Activated CD4-positive, CD25-positive, alpha-beta regulatory T cell (primary cell): ENCODE data around the gene LEMD2.

Source experiments
- DNase-seq, 4 experiments: peaks; one replicate each; lab custom pipeline; 2025; lab: John Stamatoyannopoulos, UW

The LEMD2 gene

GRCh38 chr6:33819021-33819420 lies 30.1 kb upstream of the LEMD2 start:
- DNase-seq, result no peak

- DNase-seq, result no peak
These were observed 29.4 kb upstream of the LEMD2 start for GRCh38 chr6:33818293-33818692.

GRCh38 chr6:33817489-33817888 lies 28.6 kb upstream of the LEMD2 start:
- DNase-seq, result no peak

- no peak for DNase-seq
These were observed 28.0 kb upstream of the LEMD2 start for GRCh38 chr6:33816911-33817310.

GRCh38 chr6:33815854-33816253 lies 26.9 kb upstream of the LEMD2 start:
- DNase-seq, result no peak

- no peak for DNase-seq
These were observed 25.4 kb upstream of the LEMD2 start for GRCh38 chr6:33813990-33814985.

- DNase-seq, result no peak
These were observed 24.4 kb upstream of the LEMD2 start for GRCh38 chr6:33813246-33813904.

- no peak for DNase-seq
These were observed 23.7 kb upstream of the LEMD2 start for GRCh38 chr6:33812669-33813068.

GRCh38 chr6:33809594-33809993 lies 20.7 kb upstream of the LEMD2 start:
- no peak for DNase-seq

GRCh38 chr6:33808641-33809180 lies 19.8 kb upstream of the LEMD2 start:
- DNase-seq, result no peak

- no peak for DNase-seq
These were observed 18.7 kb upstream of the LEMD2 start for GRCh38 chr6:33807606-33808005.

- DNase-seq, result no peak
These were observed 17.9 kb upstream of the LEMD2 start for GRCh38 chr6:33806841-33807240.

- no peak for DNase-seq
These were observed 14.7 kb upstream of the LEMD2 start, which contains the start of gene MLN for GRCh38 chr6:33803571-33804053. Gene MLN, minus strand, starts transcription at chr6:33804003. Its CDS starts 2,840 bp downstream, at chr6:33801163.

- DNase-seq, result no peak
These were observed 13.4 kb upstream of the LEMD2 start for GRCh38 chr6:33802186-33802958.

GRCh38 chr6:33801611-33802010 lies 12.7 kb upstream of the LEMD2 start:
- DNase-seq, result no peak

- no peak for DNase-seq
These were observed 11.5 kb upstream of the LEMD2 start for GRCh38 chr6:33800248-33800969.

GRCh38 chr6:33799454-33800113 lies 10.7 kb upstream of the LEMD2 start:
- DNase-seq, result no peak

- no peak for DNase-seq
These were observed 9.5 kb upstream of the LEMD2 start for GRCh38 chr6:33798343-33798848.

GRCh38 chr6:33797626-33798342 lies 8.9 kb upstream of the LEMD2 start:
- no peak for DNase-seq
